Mucosa of rectum (tissue), 2 donors: ENCODE results near the gene PDZK1IP1.

Experiments
- H3K27ac ChIP-seq, 2 donors: one replicate each; pipeline ENCODE4 v1.7.0; 2013; ENCODE audit warnings: inconsistent platforms in 2 of 2, low read depth in 2 of 2, low read length in 2 of 2
- H3K27me3 ChIP-seq, 2 donors: one replicate each; pipeline ENCODE4 v1.7.0; 2013; ENCODE audit warnings: low read length in 2 of 2; ENCODE audit not compliant: control insufficient read depth in 2 of 2, insufficient read depth in 2 of 2
- H3K36me3 ChIP-seq, 2 donors: one replicate each; pipeline ENCODE4 v1.7.0; 2013; ENCODE audit warnings: low read length in 2 of 2; ENCODE audit not compliant: control insufficient read depth in 2 of 2, insufficient read depth in 2 of 2
- H3K4me1 ChIP-seq, 2 donors: one replicate each; pipeline ENCODE4 v1.7.0; 2013; ENCODE audit warnings: low read length in 2 of 2, mild to moderate bottlenecking in 1 of 2; ENCODE audit not compliant: control insufficient read depth in 2 of 2, insufficient read depth in 2 of 2
- H3K4me3 ChIP-seq, 2 donors: one replicate each; pipeline ENCODE4 v1.7.0; 2013; ENCODE audit warnings: low read length in 2 of 2
- H3K9ac ChIP-seq, 2 donors: one replicate each; pipeline ENCODE4 v1.7.0; 2013; ENCODE audit warnings: low read length in 2 of 2, low read depth in 1 of 2, mild to moderate bottlenecking in 1 of 2
- H3K9me3 ChIP-seq, 2 donors: one replicate each; pipeline ENCODE4 v1.7.0; 2013; ENCODE audit warnings: low read length in 2 of 2; ENCODE audit not compliant: control insufficient read depth in 2 of 2
- donor health status: healthy.
- donor health status: Normal muscosa, but diverticular disease.

Gene PDZK1IP1

GRCh38 chr1:47181955-47182675, 7.7 kb downstream of the PDZK1IP1 start:
- no peak overlapping the region for H3K9ac ChIP-seq
- no peak overlapping the region for H3K4me3 ChIP-seq
- no peak overlapping the region for H3K27ac ChIP-seq
- no peaks in the 10 kb centered on the region for H3K9me3 ChIP-seq
- no peaks in the 10 kb centered on the region for H3K27me3 ChIP-seq
- peaks cover 8 to 13% of the 10 kb centered on the region in 2 donors for H3K4me1 ChIP-seq
- H3K36me3 ChIP-seq: no peaks in the 10 kb centered on the region

- H3K27me3 ChIP-seq: no peaks in the 10 kb centered on the region
- no peak overlapping the region for H3K9ac ChIP-seq
- no peak overlapping the region for H3K27ac ChIP-seq
- no peaks in the 10 kb centered on the region for H3K36me3 ChIP-seq
- peaks cover 8 to 13% of the 10 kb centered on the region in 2 donors for H3K4me1 ChIP-seq
- H3K9me3 ChIP-seq: no peaks in the 10 kb centered on the region
- H3K4me3 ChIP-seq: no peak overlapping the region
These were observed 8.5 kb downstream of the PDZK1IP1 start for GRCh38 chr1:47181095-47181954.

- Histone ChIP-seq H3K27ac (no peak overlapping the region), H3K9ac (no peak overlapping the region)
These were observed 9.2 kb downstream of the PDZK1IP1 start for GRCh38 chr1:47180603-47181094.

GRCh38 chr1:47179988-47180563, 9.8 kb downstream of the PDZK1IP1 start:
- Histone ChIP-seq H3K4me1 (peaks cover 8 to 13% of the 10 kb centered on the region in 2 donors), H3K9me3 (no peaks in the 10 kb centered on the region), H3K9ac (no peak overlapping the region), H3K27me3 (no peaks in the 10 kb centered on the region), H3K36me3 (no peaks in the 10 kb centered on the region), H3K4me3 (peak overlapping the region in 1 of 2 donors; percentile 78), H3K27ac (peak overlapping the region; percentile 74 to 77)

More at GRCh38 chr1:47180603-47181094, 9.2 kb downstream of the PDZK1IP1 start:
- Histone ChIP-seq H3K4me1 (peaks cover 8 to 13% of the 10 kb centered on the region in 2 donors), H3K27me3 (no peaks in the 10 kb centered on the region), H3K36me3 (no peaks in the 10 kb centered on the region), H3K9me3 (no peaks in the 10 kb centered on the region), H3K4me3 (no peak overlapping the region)

GRCh38 chr1:47179017-47179987, 10.5 kb downstream of the PDZK1IP1 start:
- Histone ChIP-seq H3K9ac (peak overlapping the region; percentile 55 to 61), H3K9me3 (no peaks in the 10 kb centered on the region), H3K4me3 (peak overlapping the region; percentile 69 to 78), H3K27ac (peak overlapping the region; percentile 74 to 77), H3K4me1 (peaks cover 8 to 13% of the 10 kb centered on the region in 2 donors), H3K36me3 (no peaks in the 10 kb centered on the region), H3K27me3 (no peaks in the 10 kb centered on the region)

GRCh38 chr1:47178654-47179016, 11.2 kb downstream of the PDZK1IP1 start:
- Histone ChIP-seq H3K9ac (no peak overlapping the region), H3K27me3 (no peaks in the 10 kb centered on the region), H3K4me1 (peaks cover 8 to 13% of the 10 kb centered on the region in 2 donors), H3K9me3 (no peaks in the 10 kb centered on the region), H3K36me3 (no peaks in the 10 kb centered on the region), H3K4me3 (peak overlapping the region in 1 of 2 donors; percentile 78), H3K27ac (no peak overlapping the region)

DNA sequence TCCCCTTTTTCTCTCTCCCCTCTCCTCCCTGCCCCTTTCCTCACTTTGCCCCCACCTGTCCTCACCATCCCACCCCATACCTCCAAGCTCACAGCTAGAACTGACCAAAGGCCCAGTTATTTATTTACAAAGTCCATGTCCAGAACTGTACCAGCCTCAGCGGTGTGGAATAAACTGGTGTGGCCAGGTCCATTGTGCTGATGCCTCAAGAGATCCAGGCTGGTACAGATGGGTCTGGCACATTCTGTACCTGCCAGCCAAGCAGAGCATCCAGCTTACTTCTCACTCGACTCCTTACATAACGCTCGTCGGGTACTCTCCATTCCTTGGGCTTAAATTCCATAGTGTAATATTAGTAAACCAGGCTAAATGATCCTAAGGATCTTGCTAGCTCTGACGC, 11.8 kb downstream of the PDZK1IP1 start:
- H3K27me3 ChIP-seq: no peaks in the 10 kb centered on the region
- peaks cover 8 to 13% of the 10 kb centered on the region in 2 donors for H3K4me1 ChIP-seq
- H3K4me3 ChIP-seq: no peak overlapping the region
- H3K9me3 ChIP-seq: no peaks in the 10 kb centered on the region
- no peaks in the 10 kb centered on the region for H3K36me3 ChIP-seq
- H3K9ac ChIP-seq: no peak overlapping the region
- H3K27ac ChIP-seq: no peak overlapping the region

DNA sequence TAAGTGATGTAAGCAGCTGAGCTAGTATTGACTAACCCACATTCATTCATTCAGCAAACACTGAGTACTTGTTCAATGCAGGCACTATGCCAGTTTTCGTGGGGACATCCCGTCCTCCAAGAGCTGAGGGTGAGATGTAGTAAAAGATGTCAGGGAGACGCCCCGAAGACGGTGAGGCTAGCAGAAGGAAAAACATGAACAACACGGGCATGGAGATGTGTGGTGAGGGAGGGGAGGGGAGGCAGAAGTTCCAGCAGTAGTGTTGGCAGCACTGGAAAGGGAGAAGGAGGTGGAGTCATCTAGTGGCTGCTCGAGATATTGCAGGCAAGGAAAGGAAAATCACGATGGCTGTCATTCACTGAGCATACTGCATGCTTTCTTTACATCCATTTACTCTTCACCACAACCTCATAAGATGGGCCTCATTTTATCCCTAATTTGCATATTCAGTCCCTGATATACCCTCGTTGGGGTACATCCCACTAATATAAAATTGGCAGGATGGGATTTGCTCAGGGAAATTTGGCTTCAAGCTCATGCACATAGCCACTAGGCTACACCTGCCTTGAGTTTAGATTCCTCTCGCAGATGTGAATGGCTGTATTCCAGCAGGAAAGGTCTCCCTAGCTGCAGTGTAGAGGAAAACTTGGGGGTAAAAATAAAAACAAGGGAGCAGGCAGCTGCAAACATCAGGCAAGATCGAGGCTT, 14.5 kb downstream of the PDZK1IP1 start:
- peaks cover 8 to 12% of the 10 kb centered on the region in 2 donors for H3K4me1 ChIP-seq
- no peaks in the 10 kb centered on the region for H3K27me3 ChIP-seq
- H3K4me3 ChIP-seq: no peak overlapping the region
- no peak overlapping the region for H3K27ac ChIP-seq
- no peaks in the 10 kb centered on the region for H3K9me3 ChIP-seq
- no peaks in the 10 kb centered on the region for H3K36me3 ChIP-seq
- no peak overlapping the region for H3K9ac ChIP-seq

DNA sequence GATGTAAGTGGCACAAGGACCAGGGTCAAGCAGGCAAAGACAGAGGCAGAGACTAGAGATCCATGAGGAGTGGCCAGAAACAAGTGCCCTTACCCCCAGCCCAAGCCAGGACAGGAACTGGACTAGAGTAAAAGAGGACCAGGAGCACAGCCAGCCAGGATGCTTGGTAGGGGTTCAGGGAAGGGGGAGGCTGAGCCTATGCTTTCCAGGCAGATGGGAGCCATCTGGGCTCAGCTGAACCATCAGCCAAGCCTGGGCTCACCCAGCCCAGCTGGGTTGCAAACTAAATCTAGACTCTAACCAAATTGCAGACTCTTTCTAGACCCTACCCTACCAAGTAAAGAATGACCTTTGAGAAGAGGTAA, 15.2 kb downstream of the PDZK1IP1 start:
- Histone ChIP-seq H3K27me3 (no peaks in the 10 kb centered on the region), H3K9ac (no peak overlapping the region), H3K36me3 (no peaks in the 10 kb centered on the region), H3K4me1 (peaks cover 3 to 5% of the 10 kb centered on the region in 2 donors), H3K27ac (no peak overlapping the region), H3K4me3 (no peak overlapping the region), H3K9me3 (no peaks in the 10 kb centered on the region)
